Measurements from ENCODE around the gene PRKN.

PRKN gene

GRCh38 chr6:162085561-162085960 lies 642.0 kb downstream of the PRKN start:
- no peak overlapping the region for H3K27ac ChIP-seq
- no peak for TF ChIP-seq CTCF (conservative IDR thresholded peaks at IDR 0.05)

GRCh38 chr6:162082520-162082919 lies 645.0 kb downstream of the PRKN start:
- TF ChIP-seq CTCF (conservative IDR thresholded peaks at IDR 0.05) = no peak

GRCh38 chr6:162078667-162079066 lies 648.9 kb downstream of the PRKN start:
- no peak for TF ChIP-seq CTCF (conservative IDR thresholded peaks at IDR 0.05)
- no peak overlapping the region for H3K27ac ChIP-seq

More at GRCh38 chr6:162082520-162082919, 645.0 kb downstream of the PRKN start:
- H3K27ac ChIP-seq = no peak overlapping the region

- H3K27ac ChIP-seq = no peak overlapping the region
- no peak for TF ChIP-seq CTCF (conservative IDR thresholded peaks at IDR 0.05)
Measured at GRCh38 chr6:162078126-162078525, 649.4 kb downstream of the PRKN start.

- TF ChIP-seq CTCF (conservative IDR thresholded peaks at IDR 0.05) = no peak
- H3K27ac ChIP-seq = no peak overlapping the region
Measured at GRCh38 chr6:162076816-162077215, 650.8 kb downstream of the PRKN start.

GRCh38 chr6:162074641-162075275 lies 652.8 kb downstream of the PRKN start:
- H3K27ac ChIP-seq = no peak overlapping the region
- no peak for TF ChIP-seq CTCF (conservative IDR thresholded peaks at IDR 0.05)

- TF ChIP-seq CTCF (conservative IDR thresholded peaks at IDR 0.05) = no peak
Measured at GRCh38 chr6:162070639-162071038, 656.9 kb downstream of the PRKN start.

More at GRCh38 chr6:162070639-162071038, 656.9 kb downstream of the PRKN start:
- H3K27ac ChIP-seq = no peak overlapping the region

Data from VCaP (cell line).